ENCODE measurements around the gene MKNK1.

DNA sequence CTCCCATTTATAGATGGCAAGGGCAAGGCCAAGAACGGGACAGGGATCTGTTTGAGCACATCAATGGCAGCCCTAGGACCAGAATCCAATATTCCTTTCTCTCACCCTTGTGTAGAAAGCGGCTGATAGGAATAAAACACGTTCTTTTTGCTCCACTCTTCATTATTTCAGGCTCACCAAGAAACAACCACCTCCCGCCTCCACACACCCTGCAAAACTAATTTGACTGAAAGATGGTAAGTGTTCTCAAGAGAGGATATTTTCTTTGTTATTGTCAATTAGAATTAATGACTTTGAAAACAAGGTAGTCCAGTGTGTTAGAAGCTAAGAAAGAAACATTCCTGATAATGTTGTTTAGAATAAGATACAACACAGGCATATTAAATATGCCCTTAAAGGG, 40.7 kb downstream of the MKNK1 start:
- TF ChIP-seq TAF1 (IDR thresholded peaks at IDR 0.05; ENCODE audit: borderline replicate concordance, low read depth, low read length): no peak
- no peak for TF ChIP-seq POLR2AphosphoS5 (IDR thresholded peaks at IDR 0.05; ENCODE audit: low read depth, low read length)
